Measurements from ENCODE around the gene NTN3.

Gene NTN3

GRCh38 chr16:2468725-2469398 lies 2.2 kb upstream of the NTN3 start:
- TF ChIP-seq CTCF (IDR thresholded peaks at IDR 0.05; ENCODE audit: extremely low read depth, missing control alignments): no peak
- DNase-seq (ENCODE audit: low spot score): peak; percentile 86

GRCh38 chr16:2469399-2470233 lies 1.5 kb upstream of the NTN3 start:
- peak; percentile 55 for DNase-seq (ENCODE audit: low spot score)

GRCh38 chr16:2470234-2470601 lies 879 bp upstream of the NTN3 start:
- DNase-seq (ENCODE audit: low spot score): no peak
- no peak for TF ChIP-seq CTCF (IDR thresholded peaks at IDR 0.05; ENCODE audit: extremely low read depth, missing control alignments)

More at GRCh38 chr16:2469399-2470233, 1.5 kb upstream of the NTN3 start:
- no peak for TF ChIP-seq CTCF (IDR thresholded peaks at IDR 0.05; ENCODE audit: extremely low read depth, missing control alignments)

GRCh38 chr16:2470603-2471015 lies 488 bp upstream of the NTN3 start:
- no peak for DNase-seq (ENCODE audit: low spot score)
- no peak for TF ChIP-seq CTCF (IDR thresholded peaks at IDR 0.05; ENCODE audit: extremely low read depth, missing control alignments)

GRCh38 chr16:2471653-2472487 lies 773 bp downstream of the NTN3 start:
- DNase-seq (ENCODE audit: low spot score): no peak
- TF ChIP-seq CTCF (IDR thresholded peaks at IDR 0.05; ENCODE audit: extremely low read depth, missing control alignments): no peak

- no peak for TF ChIP-seq CTCF (IDR thresholded peaks at IDR 0.05; ENCODE audit: extremely low read depth, missing control alignments)
- no peak for DNase-seq (ENCODE audit: low spot score)
Observed at GRCh38 chr16:2472488-2472864, 1.4 kb downstream of the NTN3 start.
